H1 (cell line): ENCODE results near the gene MT1B. TPM values are rescaled to one million over a fixed set of nuclear protein-coding genes. Genes with fewer than 3 reads are reported as not detected.

Experiments used
- CTBP2 ChIP-seq: IDR thresholded peaks from 2 replicates; pipeline ENCODE4 v1.7.0; 2011; ENCODE audit warnings: borderline replicate concordance, mild to moderate bottlenecking, moderate library complexity, mixed read lengths, low read length; ENCODE audit not compliant: insufficient read depth, insufficient read length
- HDAC2 ChIP-seq, 2 experiments: fragments of 300-600 bp in 1 of 2; sonication (generic) in 1 of 2; IDR thresholded peaks; 2 replicates each; pipeline ENCODE4 v1.6.1; 2011 to 2012; ENCODE audit warnings: low read depth in 2 of 2, low read length in 2 of 2, mild to moderate bottlenecking in 2 of 2, moderate library complexity in 2 of 2, borderline replicate concordance in 1 of 2, inconsistent platforms in 1 of 2
- NRF1 ChIP-seq: IDR thresholded peaks from 2 replicates; pipeline ENCODE4 v1.6.1; 2011; ENCODE audit warnings: mild to moderate bottlenecking, low read depth, low read length, improper control_type of control experiment
- POU5F1 ChIP-seq: IDR thresholded peaks from 2 replicates; pipeline ENCODE4 v1.6.1; 2011; ENCODE audit warnings: low read depth, mild to moderate bottlenecking, low read length, moderate library complexity
- RBBP5 ChIP-seq: IDR thresholded peaks from 2 replicates; pipeline ENCODE4 v1.7.1; 2012; ENCODE audit warnings: low read depth, mild to moderate bottlenecking, inconsistent platforms, low read length, moderate library complexity, borderline replicate concordance
- SP1 ChIP-seq: IDR thresholded peaks from 2 replicates; pipeline ENCODE4 v1.6.1; 2011; ENCODE audit warnings: low read depth, low read length
- SP2 ChIP-seq: IDR thresholded peaks from 2 replicates; pipeline ENCODE4 v1.6.1; 2012; ENCODE audit warnings: mild to moderate bottlenecking, low read length, inconsistent platforms
- YY1 ChIP-seq: IDR thresholded peaks from 2 replicates; pipeline ENCODE4 v1.6.1; 2011; ENCODE audit warnings: low read depth, mild to moderate bottlenecking, low read length
- polyA plus RNA-seq, 7 experiments: library from polyadenylated mRNA; depleted of rRNA in 3 of 7; stranded (reverse) in 5 of 7; unstranded in 2 of 7; fragments of >200 nt in 5 of 7; fragments of 200-250 nt in 2 of 7; gene quantifications; 1 replicate in 5 of 7; 2 replicates in 1 of 7; 4 replicates in 1 of 7; pipeline versions ENCODE4 v1.2.1 to v1.2.3, GENCODE V29; 2011 to 2013; ENCODE audit warnings: missing spikeins in 2 of 7, mixed read lengths in 2 of 7
- total RNA-seq: library from RNA; stranded (reverse); fragmentation: NEBNext Ultra II Directional; extraction: Animal tissue kit (Norgen Biotek cat#: 25700); gene quantifications from 2 replicates; pipeline ENCODE4 v1.2.1, GENCODE V29; 2021
- TF ChIP-seq, protein P1 (sequence below): fragments of 300-600 bp; sonication (generic); IDR thresholded peaks from 2 replicates; pipeline ENCODE4 v1.7.1; 2012; ENCODE audit warnings: low read length, moderate library complexity, mild to moderate bottlenecking, inconsistent platforms; ENCODE audit not compliant: insufficient replicate concordance
- TF ChIP-seq, protein P2 (sequence below): IDR thresholded peaks from 2 replicates; pipeline ENCODE4 v1.6.1; 2012; ENCODE audit warnings: low read length, inconsistent platforms

MT1B gene
- total and polyA plus RNA-seq, 2 of the 8 experiments (the other 6 are each of a cell fraction or from before 2014, with no cell fraction given), result not detected

DNA sequence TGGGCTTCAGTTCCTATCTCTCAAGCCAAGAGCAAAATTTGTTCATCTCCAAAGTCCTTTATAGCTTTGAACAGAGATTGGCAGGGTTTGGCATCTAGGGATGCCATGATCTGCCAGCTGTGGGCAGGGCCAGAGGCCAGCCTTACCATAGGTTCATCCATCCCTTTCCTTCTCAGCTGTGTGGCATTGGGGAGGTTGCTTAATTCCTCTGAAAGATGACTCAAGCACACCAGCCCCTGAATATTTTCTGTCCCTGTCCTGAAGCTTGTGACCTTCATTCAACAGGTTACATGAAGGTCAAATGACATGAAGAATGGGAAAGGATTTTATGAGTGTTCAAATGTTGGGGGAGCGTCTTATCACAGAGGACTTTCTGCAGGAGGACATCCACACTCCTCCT lies 12.8 kb downstream of the MT1B start (continued):
- TF ChIP-seq, protein P1, sequence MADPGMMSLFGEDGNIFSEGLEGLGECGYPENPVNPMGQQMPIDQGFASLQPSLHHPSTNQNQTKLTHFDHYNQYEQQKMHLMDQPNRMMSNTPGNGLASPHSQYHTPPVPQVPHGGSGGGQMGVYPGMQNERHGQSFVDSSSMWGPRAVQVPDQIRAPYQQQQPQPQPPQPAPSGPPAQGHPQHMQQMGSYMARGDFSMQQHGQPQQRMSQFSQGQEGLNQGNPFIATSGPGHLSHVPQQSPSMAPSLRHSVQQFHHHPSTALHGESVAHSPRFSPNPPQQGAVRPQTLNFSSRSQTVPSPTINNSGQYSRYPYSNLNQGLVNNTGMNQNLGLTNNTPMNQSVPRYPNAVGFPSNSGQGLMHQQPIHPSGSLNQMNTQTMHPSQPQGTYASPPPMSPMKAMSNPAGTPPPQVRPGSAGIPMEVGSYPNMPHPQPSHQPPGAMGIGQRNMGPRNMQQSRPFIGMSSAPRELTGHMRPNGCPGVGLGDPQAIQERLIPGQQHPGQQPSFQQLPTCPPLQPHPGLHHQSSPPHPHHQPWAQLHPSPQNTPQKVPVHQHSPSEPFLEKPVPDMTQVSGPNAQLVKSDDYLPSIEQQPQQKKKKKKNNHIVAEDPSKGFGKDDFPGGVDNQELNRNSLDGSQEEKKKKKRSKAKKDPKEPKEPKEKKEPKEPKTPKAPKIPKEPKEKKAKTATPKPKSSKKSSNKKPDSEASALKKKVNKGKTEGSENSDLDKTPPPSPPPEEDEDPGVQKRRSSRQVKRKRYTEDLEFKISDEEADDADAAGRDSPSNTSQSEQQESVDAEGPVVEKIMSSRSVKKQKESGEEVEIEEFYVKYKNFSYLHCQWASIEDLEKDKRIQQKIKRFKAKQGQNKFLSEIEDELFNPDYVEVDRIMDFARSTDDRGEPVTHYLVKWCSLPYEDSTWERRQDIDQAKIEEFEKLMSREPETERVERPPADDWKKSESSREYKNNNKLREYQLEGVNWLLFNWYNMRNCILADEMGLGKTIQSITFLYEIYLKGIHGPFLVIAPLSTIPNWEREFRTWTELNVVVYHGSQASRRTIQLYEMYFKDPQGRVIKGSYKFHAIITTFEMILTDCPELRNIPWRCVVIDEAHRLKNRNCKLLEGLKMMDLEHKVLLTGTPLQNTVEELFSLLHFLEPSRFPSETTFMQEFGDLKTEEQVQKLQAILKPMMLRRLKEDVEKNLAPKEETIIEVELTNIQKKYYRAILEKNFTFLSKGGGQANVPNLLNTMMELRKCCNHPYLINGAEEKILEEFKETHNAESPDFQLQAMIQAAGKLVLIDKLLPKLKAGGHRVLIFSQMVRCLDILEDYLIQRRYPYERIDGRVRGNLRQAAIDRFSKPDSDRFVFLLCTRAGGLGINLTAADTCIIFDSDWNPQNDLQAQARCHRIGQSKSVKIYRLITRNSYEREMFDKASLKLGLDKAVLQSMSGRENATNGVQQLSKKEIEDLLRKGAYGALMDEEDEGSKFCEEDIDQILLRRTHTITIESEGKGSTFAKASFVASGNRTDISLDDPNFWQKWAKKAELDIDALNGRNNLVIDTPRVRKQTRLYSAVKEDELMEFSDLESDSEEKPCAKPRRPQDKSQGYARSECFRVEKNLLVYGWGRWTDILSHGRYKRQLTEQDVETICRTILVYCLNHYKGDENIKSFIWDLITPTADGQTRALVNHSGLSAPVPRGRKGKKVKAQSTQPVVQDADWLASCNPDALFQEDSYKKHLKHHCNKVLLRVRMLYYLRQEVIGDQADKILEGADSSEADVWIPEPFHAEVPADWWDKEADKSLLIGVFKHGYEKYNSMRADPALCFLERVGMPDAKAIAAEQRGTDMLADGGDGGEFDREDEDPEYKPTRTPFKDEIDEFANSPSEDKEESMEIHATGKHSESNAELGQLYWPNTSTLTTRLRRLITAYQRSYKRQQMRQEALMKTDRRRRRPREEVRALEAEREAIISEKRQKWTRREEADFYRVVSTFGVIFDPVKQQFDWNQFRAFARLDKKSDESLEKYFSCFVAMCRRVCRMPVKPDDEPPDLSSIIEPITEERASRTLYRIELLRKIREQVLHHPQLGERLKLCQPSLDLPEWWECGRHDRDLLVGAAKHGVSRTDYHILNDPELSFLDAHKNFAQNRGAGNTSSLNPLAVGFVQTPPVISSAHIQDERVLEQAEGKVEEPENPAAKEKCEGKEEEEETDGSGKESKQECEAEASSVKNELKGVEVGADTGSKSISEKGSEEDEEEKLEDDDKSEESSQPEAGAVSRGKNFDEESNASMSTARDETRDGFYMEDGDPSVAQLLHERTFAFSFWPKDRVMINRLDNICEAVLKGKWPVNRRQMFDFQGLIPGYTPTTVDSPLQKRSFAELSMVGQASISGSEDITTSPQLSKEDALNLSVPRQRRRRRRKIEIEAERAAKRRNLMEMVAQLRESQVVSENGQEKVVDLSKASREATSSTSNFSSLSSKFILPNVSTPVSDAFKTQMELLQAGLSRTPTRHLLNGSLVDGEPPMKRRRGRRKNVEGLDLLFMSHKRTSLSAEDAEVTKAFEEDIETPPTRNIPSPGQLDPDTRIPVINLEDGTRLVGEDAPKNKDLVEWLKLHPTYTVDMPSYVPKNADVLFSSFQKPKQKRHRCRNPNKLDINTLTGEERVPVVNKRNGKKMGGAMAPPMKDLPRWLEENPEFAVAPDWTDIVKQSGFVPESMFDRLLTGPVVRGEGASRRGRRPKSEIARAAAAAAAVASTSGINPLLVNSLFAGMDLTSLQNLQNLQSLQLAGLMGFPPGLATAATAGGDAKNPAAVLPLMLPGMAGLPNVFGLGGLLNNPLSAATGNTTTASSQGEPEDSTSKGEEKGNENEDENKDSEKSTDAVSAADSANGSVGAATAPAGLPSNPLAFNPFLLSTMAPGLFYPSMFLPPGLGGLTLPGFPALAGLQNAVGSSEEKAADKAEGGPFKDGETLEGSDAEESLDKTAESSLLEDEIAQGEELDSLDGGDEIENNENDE, result no peak
- TF ChIP-seq NRF1 (no peak), HDAC2 (IDR thresholded peaks at IDR 0.05; ENCODE audit: borderline replicate concordance in 1 of 2, low read depth in 2 of 2, low read length in 2 of 2) (no peak), CTBP2 (no peak), RBBP5 (no peak), SP1 (no peak), YY1 (no peak), SP2 (no peak), POU5F1 (no peak)
- TF ChIP-seq, protein P2, sequence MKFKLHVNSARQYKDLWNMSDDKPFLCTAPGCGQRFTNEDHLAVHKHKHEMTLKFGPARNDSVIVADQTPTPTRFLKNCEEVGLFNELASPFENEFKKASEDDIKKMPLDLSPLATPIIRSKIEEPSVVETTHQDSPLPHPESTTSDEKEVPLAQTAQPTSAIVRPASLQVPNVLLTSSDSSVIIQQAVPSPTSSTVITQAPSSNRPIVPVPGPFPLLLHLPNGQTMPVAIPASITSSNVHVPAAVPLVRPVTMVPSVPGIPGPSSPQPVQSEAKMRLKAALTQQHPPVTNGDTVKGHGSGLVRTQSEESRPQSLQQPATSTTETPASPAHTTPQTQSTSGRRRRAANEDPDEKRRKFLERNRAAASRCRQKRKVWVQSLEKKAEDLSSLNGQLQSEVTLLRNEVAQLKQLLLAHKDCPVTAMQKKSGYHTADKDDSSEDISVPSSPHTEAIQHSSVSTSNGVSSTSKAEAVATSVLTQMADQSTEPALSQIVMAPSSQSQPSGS, result no peak
